NCI-H1105 treated with DMSO at 0.1 percent for 48 hours (cell line): ENCODE results near the gene ACSS3.
"Not testable (repeated sequence)": the region's sequence is repeated elsewhere in the genome, so short reads cannot be mapped to it uniquely, and the experiment has no call there.

ENCODE experiments used
- DNase-seq: peaks from one replicate; lab custom pipeline; 2025; lab: John Stamatoyannopoulos, UW

ACSS3 gene, protein sequence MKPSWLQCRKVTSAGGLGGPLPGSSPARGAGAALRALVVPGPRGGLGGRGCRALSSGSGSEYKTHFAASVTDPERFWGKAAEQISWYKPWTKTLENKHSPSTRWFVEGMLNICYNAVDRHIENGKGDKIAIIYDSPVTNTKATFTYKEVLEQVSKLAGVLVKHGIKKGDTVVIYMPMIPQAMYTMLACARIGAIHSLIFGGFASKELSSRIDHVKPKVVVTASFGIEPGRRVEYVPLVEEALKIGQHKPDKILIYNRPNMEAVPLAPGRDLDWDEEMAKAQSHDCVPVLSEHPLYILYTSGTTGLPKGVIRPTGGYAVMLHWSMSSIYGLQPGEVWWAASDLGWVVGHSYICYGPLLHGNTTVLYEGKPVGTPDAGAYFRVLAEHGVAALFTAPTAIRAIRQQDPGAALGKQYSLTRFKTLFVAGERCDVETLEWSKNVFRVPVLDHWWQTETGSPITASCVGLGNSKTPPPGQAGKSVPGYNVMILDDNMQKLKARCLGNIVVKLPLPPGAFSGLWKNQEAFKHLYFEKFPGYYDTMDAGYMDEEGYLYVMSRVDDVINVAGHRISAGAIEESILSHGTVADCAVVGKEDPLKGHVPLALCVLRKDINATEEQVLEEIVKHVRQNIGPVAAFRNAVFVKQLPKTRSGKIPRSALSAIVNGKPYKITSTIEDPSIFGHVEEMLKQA

DNA sequence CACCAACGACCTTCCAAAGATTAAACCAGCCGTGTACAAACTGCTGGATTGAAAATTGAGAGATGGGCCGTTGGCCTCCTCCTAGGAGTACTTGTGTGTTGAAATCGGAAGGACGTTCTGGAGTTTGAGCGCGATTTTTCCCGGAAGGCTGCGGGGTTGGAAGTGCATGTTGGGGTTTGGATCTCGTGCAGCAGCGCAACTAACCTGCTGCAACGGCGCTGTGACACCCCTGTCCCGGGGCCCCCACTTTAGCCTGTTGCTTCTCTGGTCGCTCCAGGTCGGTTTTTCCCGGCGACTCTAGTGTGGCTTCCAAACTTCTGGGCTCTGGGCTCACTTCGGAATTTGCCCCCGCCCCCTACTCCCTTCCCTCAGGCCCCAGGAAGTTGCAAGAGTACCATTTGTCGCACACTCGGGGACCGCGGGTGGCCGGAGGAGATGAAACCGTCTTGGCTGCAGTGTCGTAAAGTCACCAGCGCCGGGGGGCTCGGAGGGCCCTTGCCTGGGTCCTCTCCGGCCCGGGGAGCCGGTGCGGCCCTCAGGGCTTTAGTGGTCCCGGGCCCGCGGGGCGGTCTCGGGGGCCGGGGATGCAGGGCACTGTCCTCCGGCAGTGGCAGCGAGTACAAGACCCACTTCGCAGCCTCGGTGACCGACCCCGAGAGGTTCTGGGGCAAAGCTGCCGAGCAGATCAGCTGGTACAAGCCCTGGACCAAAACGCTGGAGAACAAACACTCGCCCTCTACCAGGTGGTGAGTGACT lies at the start of gene ACSS3:
ACSS3 (plus strand) TSS at position 394 of the 756 bp plus-strand sequence; CDS start at position 436, 42 bp downstream.
- DNase-seq = peak; percentile 61

DNA sequence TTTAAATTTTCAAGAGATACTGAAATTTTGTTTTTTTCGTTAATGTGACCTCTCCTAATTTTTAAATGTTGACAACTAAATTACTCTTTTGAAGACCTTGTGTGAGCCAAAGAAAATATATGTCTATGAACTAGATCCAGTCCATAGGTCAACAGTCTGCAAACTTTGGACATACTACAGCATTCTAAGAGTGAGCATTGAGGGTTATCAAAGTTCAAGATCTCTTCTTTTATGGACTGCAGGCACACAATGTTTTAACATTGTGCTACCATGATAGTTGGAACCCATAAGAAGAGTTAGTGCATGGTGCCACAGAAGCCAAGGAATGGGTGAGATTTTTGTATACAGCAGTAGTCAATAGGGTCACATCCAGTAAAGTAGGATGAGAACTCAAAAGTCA lies 43.0 kb upstream of the ACSS3 start:
- DNase-seq = no peak

DNA sequence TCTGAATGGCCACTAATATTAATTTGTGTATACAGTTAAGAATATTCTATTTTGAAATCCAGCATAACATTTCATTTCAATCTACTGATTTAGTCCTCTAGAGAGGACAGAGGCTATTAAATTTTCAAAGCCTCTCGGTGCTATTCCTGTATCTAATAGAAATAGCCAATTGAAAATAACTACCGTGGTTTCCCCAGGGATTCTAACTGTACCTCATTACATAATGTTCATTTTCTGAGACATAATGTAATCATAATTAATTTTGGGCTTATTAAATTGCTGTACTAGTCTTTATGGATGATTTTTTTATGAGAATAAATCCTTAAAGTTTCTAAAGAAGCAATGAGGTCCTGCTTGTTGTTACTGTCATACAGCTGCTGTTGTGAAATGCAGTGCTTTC lies 38.6 kb upstream of the ACSS3 start:
- no peak for DNase-seq

DNA sequence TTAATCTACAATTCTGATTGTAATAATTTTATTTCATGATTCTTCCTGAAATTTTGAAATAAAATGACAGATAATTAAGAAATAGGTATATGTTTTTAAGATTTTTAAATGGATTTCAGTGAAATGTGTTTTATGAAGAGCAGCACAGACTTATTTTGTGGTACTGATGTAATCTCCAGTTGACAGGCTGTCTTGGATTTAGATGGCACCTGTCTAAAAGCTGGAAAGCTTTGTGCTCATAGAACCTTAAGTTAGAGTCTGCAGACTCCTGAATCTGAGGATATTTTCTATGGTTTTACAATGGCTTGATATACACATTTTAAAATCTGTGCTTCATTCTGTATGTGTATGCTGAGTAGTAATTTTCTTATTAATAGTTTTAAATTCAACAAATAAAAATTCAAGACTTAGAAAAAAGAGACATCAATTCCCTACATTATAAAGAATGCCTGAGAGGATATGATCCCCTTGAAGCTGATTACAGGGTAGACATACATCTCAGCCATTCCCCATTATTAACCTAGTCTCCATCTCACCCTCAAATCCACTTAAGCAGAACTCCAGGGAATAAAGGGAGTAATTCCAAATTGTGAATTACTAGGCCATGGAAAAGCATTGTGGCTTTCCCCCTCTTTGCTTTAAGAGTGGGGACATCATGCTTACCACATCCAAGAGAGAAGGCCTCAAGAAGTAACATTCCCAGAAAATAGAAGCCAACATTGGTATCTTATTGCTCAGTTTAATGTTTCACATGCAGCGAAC lies 33.7 kb upstream of the ACSS3 start:
- no peak for DNase-seq

DNA sequence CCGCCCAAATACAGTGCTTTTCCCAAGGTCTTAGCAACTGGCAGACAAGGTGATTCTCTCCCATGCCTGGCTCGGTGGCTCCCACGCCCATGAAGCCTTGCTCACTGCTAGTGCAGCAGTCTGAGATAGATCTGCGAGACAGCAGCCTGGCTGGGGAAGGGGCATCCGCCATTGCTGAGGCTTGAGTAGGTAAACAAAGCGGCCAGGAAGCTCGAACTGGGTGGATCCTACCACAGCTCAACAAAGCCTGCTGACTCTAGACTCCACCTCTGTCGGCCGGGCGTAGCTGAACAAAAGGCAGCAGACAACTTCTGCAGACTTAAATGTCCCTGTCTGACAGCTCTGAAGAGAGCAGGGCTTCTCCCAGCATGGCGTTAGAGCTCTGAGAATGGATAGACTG lies 12.9 kb upstream of the ACSS3 start:
- DNase-seq = not testable (repeated sequence)

DNA sequence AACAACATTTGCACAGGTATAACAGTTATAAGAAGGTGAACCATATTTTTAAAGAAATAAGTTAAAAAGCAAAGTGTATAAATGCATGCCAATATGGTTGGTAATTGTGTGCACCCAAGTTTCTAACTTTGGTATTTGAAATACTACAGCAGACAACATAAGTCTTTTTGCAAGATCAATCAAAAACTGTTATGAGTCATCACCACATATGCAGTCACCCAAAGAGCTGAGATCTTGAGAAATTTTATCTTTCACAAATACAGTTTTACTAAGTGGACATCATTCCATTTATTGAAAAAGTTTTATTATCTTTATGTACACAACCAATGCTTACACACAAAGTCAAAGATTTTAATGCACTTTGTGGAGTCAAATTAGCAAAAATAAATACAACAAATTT lies 7.0 kb upstream of the ACSS3 start:
- DNase-seq = no peak

DNA sequence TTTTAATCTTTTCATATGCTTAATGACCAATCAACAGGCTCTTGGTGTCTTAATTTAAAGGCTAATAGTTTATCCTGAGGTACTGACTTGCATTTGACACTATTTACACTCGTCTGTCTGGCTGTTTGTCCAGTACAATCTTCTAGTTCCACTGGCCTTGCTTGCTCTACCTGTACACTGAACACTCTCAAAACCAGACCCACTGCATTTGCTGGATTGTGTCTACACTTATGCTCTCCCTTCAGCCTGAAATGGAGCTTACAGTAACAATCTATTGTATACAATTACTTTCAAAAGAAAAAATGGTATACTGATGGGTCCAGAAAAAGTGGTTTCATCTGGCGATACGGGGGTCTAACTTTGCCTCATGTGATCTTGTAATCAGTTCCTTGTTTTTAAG lies 2.3 kb upstream of the ACSS3 start:
- DNase-seq = no peak

DNA sequence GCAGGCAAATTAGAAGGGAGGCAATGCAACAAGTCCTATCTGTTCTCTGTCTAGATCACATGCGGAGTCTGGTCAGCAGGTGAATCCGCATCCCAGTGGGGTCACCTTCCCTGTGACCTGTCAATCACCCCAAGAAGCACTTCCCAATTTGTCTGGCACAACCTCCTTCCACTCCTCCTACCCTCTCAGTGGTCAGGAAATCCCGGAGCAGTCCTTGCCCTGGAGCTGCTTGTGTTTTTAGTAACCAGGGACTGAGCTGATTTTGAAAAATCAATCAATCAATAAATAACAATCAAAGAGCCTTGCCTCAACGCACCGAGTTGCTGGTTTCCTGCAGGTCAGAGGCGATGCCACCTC lies 572 bp upstream of the ACSS3 start:
- peak; percentile 54 for DNase-seq

DNA sequence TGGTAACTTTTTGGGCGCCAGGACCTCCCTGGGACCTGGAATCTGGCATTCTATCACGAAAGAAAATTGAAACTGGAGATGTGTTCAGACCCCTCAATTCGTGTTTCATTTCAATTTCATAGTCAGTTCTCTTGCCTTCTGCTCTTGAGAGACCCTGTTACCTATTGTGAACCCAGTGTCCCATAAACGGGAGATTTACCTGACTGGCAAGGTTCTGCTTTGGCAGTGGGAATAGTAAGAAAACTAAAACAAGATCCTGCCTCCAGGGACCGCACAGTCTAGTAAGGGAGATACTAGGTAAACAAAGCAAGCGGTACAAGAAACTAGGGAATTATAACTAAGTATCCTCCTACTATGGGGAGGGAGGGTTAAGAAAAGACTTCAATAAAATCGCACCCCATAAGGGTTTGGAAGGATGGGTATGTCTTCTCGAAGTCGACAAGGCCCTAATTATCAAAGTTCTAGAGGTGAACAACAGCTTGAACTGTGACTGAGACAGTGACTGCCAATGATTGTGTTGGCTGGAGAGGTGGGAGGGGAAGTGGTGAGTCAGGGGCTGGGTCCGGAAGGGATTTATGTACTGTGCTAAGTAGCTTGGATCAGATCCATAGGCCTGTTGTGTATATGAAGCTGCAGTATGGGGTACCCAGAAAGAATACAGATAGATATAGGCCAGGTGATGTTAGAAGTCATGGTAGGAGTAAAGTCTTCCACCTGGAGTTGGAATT lies 754 bp downstream of the ACSS3 start:
- no peak for DNase-seq

DNA sequence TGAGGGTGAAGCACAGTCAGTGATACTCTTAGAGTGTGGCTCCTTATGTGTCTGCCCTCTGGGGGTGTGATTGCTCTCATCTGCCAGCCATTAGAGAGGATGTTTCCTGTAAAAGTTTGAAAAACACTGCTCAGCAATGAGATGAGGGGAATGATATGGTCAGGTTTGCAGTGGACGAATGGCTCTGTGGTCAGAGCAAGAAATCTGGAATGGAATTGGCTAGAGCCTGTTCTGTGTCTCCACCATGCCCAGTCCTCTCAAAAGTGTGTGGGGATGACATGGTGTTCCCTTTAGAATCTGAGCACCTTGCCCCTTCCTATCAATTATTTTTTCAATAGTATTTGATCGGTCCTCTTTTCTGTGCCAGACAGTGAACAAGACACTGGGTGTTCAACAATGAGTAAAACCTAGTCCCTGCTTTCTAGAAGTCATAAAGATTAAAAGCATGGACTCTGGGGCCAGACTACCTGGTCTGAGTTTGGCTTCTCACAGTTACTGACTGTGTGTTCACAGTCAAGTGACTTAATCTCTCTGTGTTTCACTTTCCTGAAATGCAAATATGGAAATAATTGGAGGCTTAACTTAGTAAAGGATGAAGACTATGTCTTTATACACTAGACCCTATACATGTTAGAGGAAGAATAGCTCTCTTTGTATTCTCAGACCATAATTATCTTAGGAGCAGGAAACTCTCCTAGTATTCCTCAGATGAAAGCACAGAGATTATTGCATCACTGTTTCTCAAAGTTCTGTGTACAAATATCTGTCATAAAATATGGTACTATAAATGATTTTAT lies 1.6 kb downstream of the ACSS3 start:
- DNase-seq = no peak

DNA sequence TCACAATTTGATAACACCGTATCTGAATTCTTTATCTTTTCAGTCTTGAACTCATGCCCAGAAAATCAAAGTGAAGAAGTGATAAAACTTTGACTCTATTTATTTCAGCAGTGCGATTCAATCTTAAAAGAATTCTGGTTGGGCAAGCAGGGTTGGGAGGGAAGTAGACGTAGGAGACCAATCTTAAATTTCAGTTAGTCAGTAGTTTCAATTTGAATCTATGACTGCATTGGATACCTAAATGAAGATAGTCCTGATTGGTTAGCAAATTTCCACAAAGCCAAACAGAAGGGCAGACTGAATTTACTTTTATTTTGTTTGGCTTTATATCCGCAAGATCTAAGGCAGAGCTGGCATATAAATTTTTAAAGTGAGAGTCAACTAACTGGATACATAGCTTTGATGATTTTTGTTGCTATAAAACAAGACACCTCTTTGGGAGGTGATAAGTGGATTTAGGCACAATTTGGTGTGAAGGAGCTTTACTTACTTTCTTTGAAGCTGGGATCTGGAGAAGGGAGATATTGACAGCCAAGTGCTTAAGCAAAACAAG lies 2.6 kb downstream of the ACSS3 start:
- no peak for DNase-seq

DNA sequence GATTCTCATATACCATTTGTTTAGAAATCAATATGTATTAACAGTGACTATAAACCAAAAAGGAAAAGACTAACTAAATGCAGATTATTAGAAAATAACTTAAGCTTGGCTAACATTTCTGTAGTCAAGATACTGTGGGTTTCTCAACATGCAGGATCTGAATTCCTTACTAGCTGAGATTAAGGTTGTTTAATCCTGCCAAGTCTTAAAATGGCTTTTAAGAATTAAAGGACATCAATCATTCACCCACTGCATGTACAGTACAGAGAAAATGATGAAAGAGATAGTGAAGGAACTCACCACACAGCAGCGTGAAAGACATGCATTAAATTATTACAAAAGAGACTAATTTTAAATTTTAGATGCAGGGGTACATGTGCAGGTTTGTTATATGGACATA lies 3.8 kb downstream of the ACSS3 start:
- no peak for DNase-seq

DNA sequence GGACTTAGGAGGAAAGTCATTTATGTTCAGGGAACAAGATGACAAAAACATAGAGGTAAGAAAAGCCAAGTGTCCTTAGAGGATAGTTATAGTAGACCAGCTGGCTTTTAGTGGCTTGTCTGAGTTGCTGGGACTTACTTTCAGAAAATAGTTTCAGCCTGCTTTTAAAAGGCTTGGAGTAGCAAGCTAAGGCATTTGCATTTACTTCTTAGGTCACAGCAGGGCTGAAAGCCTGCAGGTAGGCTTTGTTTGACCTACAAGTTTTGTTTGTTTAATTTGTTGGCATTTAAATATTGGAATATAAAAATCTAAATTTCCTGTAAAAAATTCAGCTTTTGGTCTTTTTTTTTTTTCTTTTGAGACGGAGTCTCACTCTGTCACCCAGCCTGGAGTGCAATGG lies 5.1 kb downstream of the ACSS3 start:
- no peak for DNase-seq

DNA sequence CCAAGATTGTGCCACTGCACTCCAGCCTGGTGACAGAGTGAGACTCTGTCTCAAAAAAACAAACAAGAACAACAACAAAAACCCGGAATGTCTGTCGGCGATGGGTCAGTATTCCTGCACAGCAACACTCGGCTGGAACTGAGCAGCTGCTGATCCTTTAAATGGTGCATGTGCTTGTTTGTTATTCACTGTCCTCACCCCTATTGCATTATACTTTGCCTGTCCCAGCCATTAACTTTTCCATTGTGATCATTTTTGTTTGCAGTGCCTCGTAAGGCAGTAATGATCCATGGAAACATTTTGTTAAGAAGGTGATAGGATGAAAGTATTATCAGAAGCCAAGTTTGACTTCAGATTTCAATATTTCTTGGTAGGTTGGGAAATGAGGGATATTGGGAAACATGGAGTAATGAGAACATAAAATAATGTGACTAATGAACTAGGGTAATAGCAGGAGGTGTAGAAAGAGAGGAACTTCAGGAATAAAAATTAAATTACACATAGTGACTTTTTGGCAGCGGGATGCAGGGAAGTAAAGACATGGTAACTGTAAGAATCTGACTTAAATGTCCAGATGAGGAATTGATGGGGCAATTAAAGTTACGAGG lies 6.1 kb downstream of the ACSS3 start:
- DNase-seq = no peak

DNA sequence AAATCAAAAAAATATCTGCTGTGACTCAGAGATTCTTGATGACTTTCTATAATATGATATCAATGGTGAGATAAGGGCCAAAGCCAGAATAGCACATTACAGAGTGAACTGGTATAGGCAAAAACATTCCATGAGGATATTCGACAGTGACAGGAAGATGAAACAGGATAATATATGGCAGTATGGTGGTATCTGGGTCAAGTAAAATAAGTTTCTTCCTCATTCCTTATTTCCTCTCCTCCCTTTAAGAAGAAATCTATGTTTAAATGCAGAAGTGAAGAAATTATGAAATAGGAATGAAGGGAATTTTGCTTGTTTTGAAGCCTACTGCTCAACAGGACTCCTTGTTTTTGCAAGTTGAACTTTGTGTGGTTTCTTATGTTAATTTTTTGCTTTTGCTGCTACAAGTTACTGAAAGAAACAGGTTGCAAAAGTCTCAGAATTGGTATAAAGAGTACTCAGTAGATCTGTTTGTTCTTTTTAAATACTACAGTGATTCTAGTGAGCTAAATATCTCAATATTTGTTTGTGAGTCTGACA lies 7.0 kb downstream of the ACSS3 start:
- no peak for DNase-seq

DNA sequence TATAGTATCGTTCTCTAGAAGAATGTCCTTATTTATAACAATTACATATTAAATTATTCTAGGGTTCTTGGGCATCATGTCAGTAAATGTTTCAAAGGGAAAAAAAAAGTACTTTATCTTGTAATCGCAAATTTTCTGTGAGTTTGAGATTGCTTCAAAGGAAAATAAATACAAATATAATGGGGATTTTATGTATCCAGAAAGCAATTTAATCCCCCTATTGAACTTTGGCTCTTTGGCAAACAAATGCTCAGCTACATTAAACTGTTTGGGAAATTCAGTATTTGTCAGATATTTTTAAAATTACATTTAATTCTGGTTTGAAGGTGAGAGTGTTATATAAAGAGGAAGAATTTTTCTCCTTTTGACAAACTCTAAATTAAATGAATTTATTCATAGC lies 8.0 kb downstream of the ACSS3 start:
- no peak for DNase-seq

DNA sequence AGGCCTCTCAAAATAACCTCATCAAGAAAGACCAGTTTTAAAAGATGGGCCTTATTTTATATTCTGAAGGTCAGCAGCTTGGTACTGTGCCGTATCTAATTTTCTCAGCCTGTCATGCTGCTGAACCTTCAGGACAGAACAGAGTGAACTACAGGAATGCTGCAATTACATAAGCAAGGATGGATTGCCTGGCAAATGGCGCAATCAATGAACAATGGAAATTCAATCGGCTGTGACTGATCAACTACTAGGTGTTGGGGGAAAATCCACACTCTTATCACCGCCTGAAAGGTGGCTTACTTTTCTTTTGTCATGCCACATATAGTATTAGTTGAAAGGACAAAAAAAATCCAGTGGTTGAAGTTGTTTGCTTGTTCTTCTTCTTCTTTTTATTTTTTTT lies 8.5 kb downstream of the ACSS3 start:
- no peak for DNase-seq

DNA sequence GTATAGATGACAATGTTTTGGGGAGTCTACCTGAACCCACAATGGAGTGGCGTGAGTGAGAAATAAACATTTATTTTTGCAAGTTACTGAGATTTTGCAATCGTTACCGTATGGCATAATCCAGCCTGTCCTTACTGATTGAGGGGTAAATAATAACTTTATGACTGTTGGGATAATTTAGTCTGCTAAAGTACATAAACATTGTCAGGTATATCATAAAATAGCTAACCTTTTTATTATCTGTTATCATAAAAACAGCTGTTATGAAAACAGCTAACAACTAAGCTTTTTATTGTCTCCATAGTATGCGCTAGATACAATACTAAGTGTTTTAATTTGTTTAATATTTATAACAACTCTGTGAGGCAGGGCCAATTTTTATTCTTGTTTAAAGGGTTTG lies 10.3 kb downstream of the ACSS3 start:
- peak; percentile 29 for DNase-seq

DNA sequence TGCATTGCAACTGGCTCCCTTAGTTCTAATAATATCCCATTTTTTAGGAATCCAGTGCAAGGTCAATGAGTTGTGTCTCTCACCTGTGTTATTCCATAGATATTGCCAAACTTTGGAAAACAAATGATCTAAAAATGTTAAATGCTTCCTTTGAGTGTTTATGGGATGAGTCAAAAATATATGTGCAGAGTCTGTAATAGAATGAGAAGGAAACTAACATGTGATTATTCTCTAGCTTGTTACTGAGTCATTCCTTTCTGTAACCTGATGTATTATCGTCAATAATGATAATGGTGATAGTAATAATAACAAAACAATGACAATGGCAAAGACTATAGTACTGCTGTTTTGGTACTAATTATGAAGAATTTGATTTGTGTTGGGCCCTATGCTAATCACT lies 11.5 kb downstream of the ACSS3 start:
- DNase-seq = no peak

DNA sequence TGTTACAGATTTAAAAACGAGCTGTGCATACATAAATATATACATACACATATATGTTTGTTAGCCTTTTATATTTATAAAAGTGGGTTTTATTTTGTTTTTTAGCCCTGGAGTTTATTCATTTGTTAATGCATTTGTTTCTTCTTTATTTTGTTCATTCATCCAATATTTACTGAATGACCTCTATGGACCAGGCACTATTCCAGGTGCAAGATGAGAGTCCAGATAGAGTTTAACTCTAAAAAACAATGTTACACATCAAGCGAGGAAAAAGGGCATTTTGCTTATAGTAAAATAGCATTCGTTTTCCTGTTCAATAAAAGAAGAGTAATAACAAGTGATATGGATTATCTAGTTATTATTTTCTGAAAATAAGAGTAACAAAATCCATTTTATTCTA lies 14.2 kb downstream of the ACSS3 start:
- no peak for DNase-seq
